H9 (cell line): ENCODE results near the gene MRPS27. TPM values are rescaled to one million over a fixed set of nuclear protein-coding genes. Genes with fewer than 3 reads are reported as not detected.

ENCODE experiments used
- DNase-seq: peaks from one replicate; pipeline ENCODE4 v3.0.0-alpha.2; 2017
- H2AFZ ChIP-seq: one replicate; pipeline ENCODE4 v1.6.1; 2013; ENCODE audit warnings: mild to moderate bottlenecking, low read length, control low read depth, moderate library complexity
- H2AK5ac ChIP-seq: 2 replicates; pipeline ENCODE4 v1.6.1; 2013; ENCODE audit warnings: low read length, control low read depth, mixed read lengths; ENCODE audit not compliant: insufficient read length
- H2BK120ac ChIP-seq: one replicate; pipeline ENCODE4 v1.6.1; 2013; ENCODE audit warnings: low read depth, mild to moderate bottlenecking, low read length, control low read depth, inconsistent platforms; ENCODE audit not compliant: poor library complexity, severe bottlenecking
- H2BK12ac ChIP-seq: 2 replicates; pipeline ENCODE4 v1.6.1; 2013; ENCODE audit warnings: low read length, control low read depth, mixed read lengths, low read depth; ENCODE audit not compliant: insufficient read length
- H2BK15ac ChIP-seq: 2 replicates; pipeline ENCODE4 v1.6.1; 2013; ENCODE audit warnings: low read depth, low read length, control low read depth
- H2BK20ac ChIP-seq: one replicate; pipeline ENCODE4 v1.6.1; 2013; ENCODE audit warnings: low read depth, mild to moderate bottlenecking, low read length, control low read depth, inconsistent platforms; ENCODE audit not compliant: poor library complexity, severe bottlenecking
- H2BK5ac ChIP-seq: 2 replicates; pipeline ENCODE4 v1.6.1; 2013; ENCODE audit warnings: low read length, control low read depth, mixed read lengths; ENCODE audit not compliant: insufficient read length
- H3K14ac ChIP-seq: 2 replicates; pipeline ENCODE4 v1.6.1; 2013; ENCODE audit warnings: low read length, control low read depth; ENCODE audit not compliant: insufficient read depth
- H3K18ac ChIP-seq: 2 replicates; pipeline ENCODE4 v1.6.1; 2013; ENCODE audit warnings: low read depth, mild to moderate bottlenecking, mixed read lengths, low read length, control low read depth; ENCODE audit not compliant: insufficient read length
- H3K23ac ChIP-seq: 2 replicates; pipeline ENCODE4 v1.6.1; 2013; ENCODE audit warnings: low read length, control low read depth, mixed read lengths, low read depth; ENCODE audit not compliant: insufficient read length
- H3K23me2 ChIP-seq: 2 replicates; pipeline ENCODE4 v1.6.1; 2013; ENCODE audit warnings: low read depth, mild to moderate bottlenecking, mixed read lengths, low read length, control low read depth; ENCODE audit not compliant: insufficient read length, poor library complexity, severe bottlenecking
- H3K27ac ChIP-seq: 2 replicates; pipeline ENCODE4 v1.5.1; 2013; ENCODE audit warnings: low read length, control low read depth, mixed read lengths, low read depth; ENCODE audit not compliant: insufficient read length
- H3K27me3 ChIP-seq: 2 replicates; pipeline ENCODE4 v1.6.1; 2013; ENCODE audit warnings: low read length, control low read depth, inconsistent platforms; ENCODE audit not compliant: insufficient read depth
- H3K4ac ChIP-seq: 2 replicates; pipeline ENCODE4 v1.6.1; 2013; ENCODE audit warnings: low read depth, mild to moderate bottlenecking, control low read depth, inconsistent platforms, low read length, moderate library complexity
- H3K4me1 ChIP-seq: 2 replicates; pipeline ENCODE4 v1.6.1; 2013; ENCODE audit warnings: low read length, control low read depth, inconsistent platforms; ENCODE audit not compliant: insufficient read depth
- H3K4me2 ChIP-seq: 2 replicates; pipeline ENCODE4 v1.6.1; 2013; ENCODE audit warnings: low read length, control low read depth, mixed read lengths; ENCODE audit not compliant: insufficient read length, insufficient read depth
- H3K56ac ChIP-seq: 2 replicates; pipeline ENCODE4 v1.6.1; 2013; ENCODE audit warnings: low read depth, mild to moderate bottlenecking, mixed read lengths, low read length, control low read depth; ENCODE audit not compliant: insufficient read length
- H3K79me1 ChIP-seq: 2 replicates; pipeline ENCODE4 v1.6.1; 2013; ENCODE audit warnings: low read depth, mild to moderate bottlenecking, moderate library complexity, low read length, control low read depth, inconsistent platforms; ENCODE audit not compliant: insufficient read depth, poor library complexity, severe bottlenecking
- H3K79me2 ChIP-seq: 2 replicates; pipeline ENCODE4 v1.6.1; 2013; ENCODE audit warnings: low read length, control low read depth, inconsistent platforms; ENCODE audit not compliant: insufficient read depth
- H3K9ac ChIP-seq: 2 replicates; pipeline ENCODE4 v1.6.1; 2013; ENCODE audit warnings: low read length, control low read depth, mixed read lengths; ENCODE audit not compliant: insufficient read length; ENCODE audit errors: extremely low read depth
- H3K9me3 ChIP-seq: one replicate; pipeline ENCODE4 v1.6.1; 2013; ENCODE audit warnings: low read depth, low read length, inconsistent platforms; ENCODE audit not compliant: control insufficient read depth
- H3T11ph ChIP-seq: one replicate; pipeline ENCODE4 v1.6.1; 2013; ENCODE audit warnings: mild to moderate bottlenecking, low read length, control low read depth, inconsistent platforms
- H4K20me1 ChIP-seq: one replicate; pipeline ENCODE4 v1.6.1; 2013; ENCODE audit not compliant: control insufficient read depth, insufficient read length, insufficient read depth
- H4K5ac ChIP-seq: 2 replicates; pipeline ENCODE4 v1.6.1; 2013; ENCODE audit warnings: low read depth, mild to moderate bottlenecking, mixed read lengths, low read length, control low read depth; ENCODE audit not compliant: insufficient read length
- H4K8ac ChIP-seq: replicated peaks from 2 replicates; pipeline ENCODE4 v1.6.1; 2013; ENCODE audit warnings: low read length, control low read depth, mixed read lengths, low read depth; ENCODE audit not compliant: insufficient read length
- H4K91ac ChIP-seq: 2 replicates; pipeline ENCODE4 v1.6.1; 2013; ENCODE audit warnings: low read depth, mild to moderate bottlenecking, moderate library complexity, mixed read lengths, low read length, control low read depth; ENCODE audit not compliant: insufficient read length
- H3K27ac Mint-ChIP-seq, 3 experiments: 2 replicates in 2 of 3; 3 replicates in 1 of 3; pipeline ENCODE4 v1.8.0; 2020 to 2021; ENCODE audit warnings: mixed read lengths in 3 of 3, mild to moderate bottlenecking in 1 of 3, moderate library complexity in 1 of 3
- H3K27me3 Mint-ChIP-seq: 2 replicates; pipeline ENCODE4 v1.8.0; 2021; ENCODE audit warnings: low read depth, mild to moderate bottlenecking, moderate library complexity, mixed read lengths
- H3K36me3 Mint-ChIP-seq, 3 experiments: 2 replicates in 2 of 3; 3 replicates in 1 of 3; pipeline ENCODE4 v1.8.0; 2020 to 2021; ENCODE audit warnings: low read depth in 3 of 3, mixed read lengths in 3 of 3; ENCODE audit not compliant: insufficient read depth in 1 of 3
- H3K4me1 Mint-ChIP-seq, 2 experiments: 2 replicates each; pipeline ENCODE4 v1.8.0; 2020; ENCODE audit warnings: mixed read lengths in 2 of 2
- H3K4me3 Mint-ChIP-seq, 2 experiments: 2 replicates in 1 of 2; 3 replicates in 1 of 2; pipeline ENCODE4 v1.8.0; 2020 to 2021; ENCODE audit warnings: mild to moderate bottlenecking in 2 of 2, mixed read lengths in 2 of 2, moderate library complexity in 1 of 2
- H3K9me3 Mint-ChIP-seq, 2 experiments: 2 replicates in 1 of 2; 3 replicates in 1 of 2; pipeline ENCODE4 v1.8.0; 2020; ENCODE audit warnings: mild to moderate bottlenecking in 2 of 2, mixed read lengths in 2 of 2, moderate library complexity in 1 of 2
- WGBS: extraction: QIAGEN DNeasy Blood & Tissue Kit; methylation state at CpG from one replicate; pipeline ENCODE4 v1.1.7; 2013; ENCODE audit warnings: missing lambda C conversion rate, low lambda C conversion rate, mixed read lengths; ENCODE audit not compliant: insufficient read length; ENCODE audit errors: extremely low coverage; 5-methylcytosine and 5-hydroxymethylcytosine counted together
- total RNA-seq: library from RNA; stranded (reverse); gene quantifications from 2 replicates; pipeline ENCODE4 v1.2.1, GENCODE V29; 2021
- TF ChIP-seq, protein P1 (sequence below): fragments of 200-600 bp; sonication (generic); conservative IDR thresholded peaks from 3 replicates; pipeline ENCODE4 v1.8.0; 2021; ENCODE audit warnings: antibody characterized with exemption, mild to moderate bottlenecking

MRPS27 gene
- total RNA-seq, 1 experiment from 2014 or later, result 83.3 TPM

DNA sequence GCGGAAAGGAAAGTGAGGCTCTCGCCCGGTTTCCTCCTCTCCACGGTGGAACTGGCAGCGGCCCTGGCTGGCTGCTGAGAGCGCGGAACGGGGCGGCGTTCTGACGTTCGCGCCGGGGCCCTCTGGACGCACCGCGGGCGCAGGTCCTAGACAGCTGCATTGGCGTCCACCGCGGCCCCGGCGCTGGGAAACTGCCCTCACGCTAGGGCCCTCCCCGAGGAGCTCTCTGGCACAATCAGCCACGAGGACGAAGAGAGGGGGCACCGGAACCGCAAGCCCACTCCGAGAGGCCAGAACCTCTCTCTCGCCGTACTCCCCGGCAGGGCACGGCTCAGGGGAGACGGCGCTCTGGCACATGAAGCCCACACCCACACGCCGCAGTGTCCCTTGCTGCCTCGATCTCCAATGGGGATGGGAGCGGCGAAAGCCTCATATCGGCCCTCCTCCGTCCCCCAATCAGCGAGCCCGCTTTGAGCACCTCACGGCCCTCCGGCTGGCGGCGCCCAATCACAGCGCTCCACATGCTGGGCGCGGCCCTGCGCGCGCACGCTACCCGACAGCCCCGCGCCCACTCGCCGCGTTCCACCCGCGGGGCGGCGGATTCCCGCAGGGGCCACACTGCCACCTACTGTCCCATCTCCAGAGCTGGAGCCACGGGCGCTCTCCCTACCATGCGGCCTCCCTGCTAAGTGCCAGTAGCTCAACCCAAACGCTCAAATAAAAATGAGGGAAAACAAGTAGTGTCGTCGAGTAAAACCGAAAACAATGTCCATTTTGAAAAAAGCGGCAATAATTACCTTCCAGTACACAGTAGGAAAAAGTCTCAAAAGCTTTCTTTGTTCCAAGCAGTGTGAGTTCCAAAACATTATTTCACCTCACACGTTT is 11.8 kb downstream of the MRPS27 start:
- no peak overlapping the region for H2BK12ac ChIP-seq

More for the DNA sequence above, 11.8 kb downstream of the MRPS27 start:
- H3K4me3 Mint-ChIP-seq, result peak overlapping the region; percentile 79 to 83
- Histone ChIP-seq H3K79me2 (peaks cover 7% of the 10 kb centered on the region; the same call in 1 of the 2 replicates), H3K79me1 (peaks cover 3% of the 10 kb centered on the region), H3K27ac (peak overlapping the region; percentile 22), H3K23ac (no peak overlapping the region), H3K9ac (peak overlapping the region; percentile 40), H3K4me2 (peak overlapping the region; percentile 1), H4K20me1 (no peaks in the 10 kb centered on the region), H2BK20ac (no peak overlapping the region), H2BK15ac (no peak overlapping the region), H2BK5ac (no peak overlapping the region), H3K4me1 (peaks cover 4% of the 10 kb centered on the region; the same call in 1 of the 2 replicates), H3K9me3 (no peaks in the 10 kb centered on the region), H3K14ac (peak overlapping the region; percentile 67), H3K4ac (no peak overlapping the region), H3K18ac (peak overlapping the region; percentile 29), H4K91ac (no peak overlapping the region), H4K5ac (no peak overlapping the region), H2AK5ac (no peak overlapping the region), H2AFZ (no peak overlapping the region), H3T11ph (no peak overlapping the region), H2BK120ac (no peak overlapping the region), H3K27me3 (no peaks in the 10 kb centered on the region), H3K23me2 (no peaks in the 10 kb centered on the region), H4K8ac (no peak overlapping the region), H3K56ac (no peak overlapping the region)
- H3K4me1 Mint-ChIP-seq, result peaks cover 23 to 31% of the 10 kb centered on the region in 2 experiments
- H3K9me3 Mint-ChIP-seq, result no peaks in the 10 kb centered on the region; a peak in 1 of 5 replicates
- TF ChIP-seq, protein P1, sequence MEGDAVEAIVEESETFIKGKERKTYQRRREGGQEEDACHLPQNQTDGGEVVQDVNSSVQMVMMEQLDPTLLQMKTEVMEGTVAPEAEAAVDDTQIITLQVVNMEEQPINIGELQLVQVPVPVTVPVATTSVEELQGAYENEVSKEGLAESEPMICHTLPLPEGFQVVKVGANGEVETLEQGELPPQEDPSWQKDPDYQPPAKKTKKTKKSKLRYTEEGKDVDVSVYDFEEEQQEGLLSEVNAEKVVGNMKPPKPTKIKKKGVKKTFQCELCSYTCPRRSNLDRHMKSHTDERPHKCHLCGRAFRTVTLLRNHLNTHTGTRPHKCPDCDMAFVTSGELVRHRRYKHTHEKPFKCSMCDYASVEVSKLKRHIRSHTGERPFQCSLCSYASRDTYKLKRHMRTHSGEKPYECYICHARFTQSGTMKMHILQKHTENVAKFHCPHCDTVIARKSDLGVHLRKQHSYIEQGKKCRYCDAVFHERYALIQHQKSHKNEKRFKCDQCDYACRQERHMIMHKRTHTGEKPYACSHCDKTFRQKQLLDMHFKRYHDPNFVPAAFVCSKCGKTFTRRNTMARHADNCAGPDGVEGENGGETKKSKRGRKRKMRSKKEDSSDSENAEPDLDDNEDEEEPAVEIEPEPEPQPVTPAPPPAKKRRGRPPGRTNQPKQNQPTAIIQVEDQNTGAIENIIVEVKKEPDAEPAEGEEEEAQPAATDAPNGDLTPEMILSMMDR, result peak; percentile 70
- H3K27me3 Mint-ChIP-seq, result no peaks in the 10 kb centered on the region
- no CpG with 5 or more reads among the region's 76 CpGs for WGBS
- peak; percentile 96 for DNase-seq
- peak overlapping the region; percentile 96 to 99 (median 97) for H3K27ac Mint-ChIP-seq
- peaks cover 14 to 46% (median 32%) of the 10 kb centered on the region in 3 experiments for H3K36me3 Mint-ChIP-seq
